Heart left ventricle (tissue), 16 donors: ENCODE measurements around the gene TRAPPC12. TPM values are rescaled to one million over a fixed set of nuclear protein-coding genes. Genes with fewer than 3 reads are reported as not detected.

Experiments used
- ATAC-seq, 4 donors: fragments of 200-7000 bp; cut with Tn5 transposase; one replicate each; pipeline ENCODE4 v1.9.1; 2020 to 2022; ENCODE audit warnings: moderate library complexity in 4 of 4, mild to moderate bottlenecking in 3 of 4, moderate number of reproducible peaks in 1 of 4
- DNase-seq, 5 donors: peaks; one replicate each; pipeline ENCODE4 v3.0.0-alpha.2; 2020
- H3K27ac ChIP-seq, 12 donors: fragments of 200-600 bp; sonication (generic) in 4 of 12; one replicate each; pipeline versions ENCODE4 v1.5.0 to v1.8.0; 2016 to 2022; ENCODE audit warnings: mild to moderate bottlenecking in 2 of 12
- H3K27me3 ChIP-seq, 9 donors: fragments of 200-600 bp; sonication (generic) in 2 of 9; one replicate each; pipeline versions ENCODE4 v1.5.1 to v1.8.0; 2016 to 2022; ENCODE audit warnings: mild to moderate bottlenecking in 3 of 9
- H3K36me3 ChIP-seq, 9 donors: fragments of 200-600 bp; sonication (generic) in 2 of 9; one replicate each; pipeline versions ENCODE4 v1.5.0 to v1.8.0; 2018 to 2022; ENCODE audit warnings: mild to moderate bottlenecking in 2 of 9
- H3K4me1 ChIP-seq, 12 donors: fragments of 200-600 bp; sonication (generic) in 4 of 12; one replicate each; pipeline versions ENCODE4 v1.5.0 to v1.8.0; 2016 to 2022; ENCODE audit warnings: mild to moderate bottlenecking in 3 of 12
- H3K4me3 ChIP-seq, 12 donors: fragments of 200-600 bp; sonication (generic) in 4 of 12; one replicate each; pipeline versions ENCODE4 v1.5.0 to v1.8.0; 2017 to 2022; ENCODE audit warnings: mild to moderate bottlenecking in 9 of 12, moderate library complexity in 4 of 12
- H3K9me3 ChIP-seq, 12 donors: fragments of 200-600 bp; sonication (generic) in 4 of 12; one replicate each; pipeline versions ENCODE4 v1.5.0 to v1.8.0; 2016 to 2022; ENCODE audit warnings: mild to moderate bottlenecking in 1 of 12
- CTCF ChIP-seq, 12 donors: fragments of 200-600 bp; sonication (generic) in 4 of 12; IDR thresholded peaks; one replicate each; pipeline versions ENCODE4 v1.5.0 to v1.8.0; 2018 to 2022; ENCODE audit warnings: antibody characterized with exemption in 12 of 12, mild to moderate bottlenecking in 5 of 12
- POLR2A ChIP-seq, 2 donors: fragments of 450-650 bp; IDR thresholded peaks; one replicate each; pipeline ENCODE4 v1.6.1; 2017; ENCODE audit warnings: antibody characterized with exemption in 2 of 2, mild to moderate bottlenecking in 2 of 2, moderate library complexity in 2 of 2
- WGBS, 4 donors: extraction: QIAGEN DNeasy Blood & Tissue Kit in 2 of 4; methylation state at CpG; one replicate each; pipeline versions ENCODE4 v1.1.5 to v1.1.7; 2013 to 2018; 5-methylcytosine and 5-hydroxymethylcytosine counted together
- intact Hi-C, 10 donors: fragments of 100-400 bp; cut with DNase I; formaldehyde crosslinking; loops; one replicate each; pipeline versions ENCODE4 v1.11.1 to v1.14.2; 2022
- polyA plus RNA-seq, 2 donors: library from polyadenylated mRNA; stranded (reverse); fragments of 200-250 nt; gene quantifications; one replicate each; pipeline ENCODE4 v1.2.3, GENCODE V29; 2013
- total RNA-seq, 9 donors: library from RNA; depleted of rRNA in 2 of 9; stranded (reverse); fragments of >200 nt in 2 of 9; fragmentation: NEBNext Ultra II Directional in 3 of 9; extraction: Animal tissue kit (Norgen Biotek cat#: 25700) in 3 of 9; gene quantifications; one replicate each; pipeline versions ENCODE4 v1.1.0 to v1.2.4, GENCODE V29; 2016 to 2023
- donor health status: ischemic (EF 13 %, LVEDD 7.1; RV severe dilation, severe dysfunction).
- donor health status: healthy with polysubstance abuse.
- donor health status: DM: no; HTN: yes; CAD: no.
- donor health status: DM: no; HTN: no; CAD: no.
- donor health status: ischemic (EF 25% LVEDD 6.9; RV normal size, moderate dysfunction).
- donor health status: ischemic (EF 25% LVEDD 5.7; RV mildly dilated, moderate dysfunction).
- donor health status: healthy.
- donor health status: DM: yes; HTN: yes; CAD: no.
- donor health status: ischemic (EF 35%, LVEDD 5.7; RV mildly dilated, moderate dysfunction).
- donor health status: nonischemic (EF 11% LVEDD 7.7; RV severe dilation, severe dysfunction).
- donor health status: DM: yes; HTN: yes; CAD: no.
- donor health status: PGD.
- donor health status: ischemic (EF 29% LVEDD 5.4; RV normal size, mild dysfunction).
- donor health status: nonischemic (EF 23%, LVEDD 6.1; RV moderate dilation, normal function).

TRAPPC12 gene
- total and polyA plus RNA-seq, 11 donors = 70.3 to 142 (median 88.2) TPM

GRCh38 chr2:3409627-3410170, 30.2 kb downstream of the TRAPPC12 start:
- Histone ChIP-seq H3K27me3 (no peaks in the 10 kb centered on the region), H3K4me3 (no peak overlapping the region), H3K27ac (no peak overlapping the region), H3K4me1 (peaks cover 0 to 24% (median 11%) of the 10 kb centered on the region in 12 donors), H3K9me3 (no peaks in the 10 kb centered on the region), H3K36me3 (peaks cover 0 to 32% (median 5%) of the 10 kb centered on the region in 9 donors)
- intact Hi-C loops = no loop called here
- ATAC-seq (no peak), DNase-seq (no peak)
- TF ChIP-seq POLR2A (IDR thresholded peaks at IDR 0.05) (no peak), CTCF (IDR thresholded peaks at IDR 0.05) (no peak)
- 92 to 96% (median 94%) methylated on average over 12 of the region's 12 CpGs for WGBS, 4 donors

GRCh38 chr2:3411103-3411502, 31.6 kb downstream of the TRAPPC12 start:
- H3K4me1 ChIP-seq = peaks cover 0 to 12% (median 9%) of the 10 kb centered on the region in 12 donors
- no peak overlapping the region for H3K27ac ChIP-seq
- no peak overlapping the region for H3K4me3 ChIP-seq
- intact Hi-C loops = no loop called here
- no peak for ATAC-seq
- no peaks in the 10 kb centered on the region for H3K9me3 ChIP-seq
- DNase-seq = no peak
- WGBS, 4 donors = 88 to 93% (median 90%) methylated on average over 3 of the region's 3 CpGs
- H3K27me3 ChIP-seq = no peaks in the 10 kb centered on the region
- TF ChIP-seq POLR2A (IDR thresholded peaks at IDR 0.05) = no peak
- no peak for TF ChIP-seq CTCF (IDR thresholded peaks at IDR 0.05)
- H3K36me3 ChIP-seq = peaks cover 0 to 39% (median 11%) of the 10 kb centered on the region in 9 donors

- TF ChIP-seq CTCF (IDR thresholded peaks at IDR 0.05) = no peak
- no peak for TF ChIP-seq POLR2A (IDR thresholded peaks at IDR 0.05)
- ATAC-seq = no peak
- Histone ChIP-seq H3K4me3 (no peak overlapping the region), H3K4me1 (no peaks in the 10 kb centered on the region), H3K27ac (no peak overlapping the region), H3K27me3 (no peaks in the 10 kb centered on the region), H3K36me3 (peaks cover 0 to 38% (median 20%) of the 10 kb centered on the region in 9 donors), H3K9me3 (no peaks in the 10 kb centered on the region)
- no peak for DNase-seq
- WGBS, 4 donors = 89 to 95% (median 95%) methylated on average over 4 of the region's 4 CpGs
- intact Hi-C loops = no loop called here
Measured at GRCh38 chr2:3413697-3414096, 34.2 kb downstream of the TRAPPC12 start.

- no peak overlapping the region for H3K4me3 ChIP-seq
- intact Hi-C loops = no loop called here
- no peak for DNase-seq
- ATAC-seq = no peak
- TF ChIP-seq CTCF (IDR thresholded peaks at IDR 0.05) (no peak), POLR2A (IDR thresholded peaks at IDR 0.05) (no peak)
- 85 to 87% (median 86%) methylated on average over 25 of the region's 25 CpGs for WGBS, 4 donors
- H3K27ac ChIP-seq = no peak overlapping the region
- no peaks in the 10 kb centered on the region for H3K4me1 ChIP-seq
- H3K9me3 ChIP-seq = no peaks in the 10 kb centered on the region
- no peaks in the 10 kb centered on the region for H3K27me3 ChIP-seq
- peaks cover 0 to 38% (median 22%) of the 10 kb centered on the region in 9 donors for H3K36me3 ChIP-seq
Measured at GRCh38 chr2:3414133-3414860, 34.8 kb downstream of the TRAPPC12 start.
